Skin of body (tissue), 2 donors: ENCODE results near the gene ERCC4. TPM values are rescaled to one million over a fixed set of nuclear protein-coding genes. Genes with fewer than 3 reads are reported as not detected.

Experiments
- DNase-seq: peaks from one replicate; lab custom pipeline; 2025; lab: John Stamatoyannopoulos, UW
- total RNA-seq: library from RNA; depleted of rRNA; stranded (reverse); fragments of >200 nt; gene quantifications from one replicate; pipeline ENCODE4 v1.2.3, GENCODE V29; 2014

Gene ERCC4
- total RNA-seq, 1 donor from 2014 or later, result 7.6 TPM

GRCh38 chr16:13992322-13992721 lies 72.4 kb downstream of the ERCC4 start:
- no peak for DNase-seq

- DNase-seq, result no peak
Measured at GRCh38 chr16:13992976-13993375, 73.0 kb downstream of the ERCC4 start.

GRCh38 chr16:13994239-13995106 lies 74.5 kb downstream of the ERCC4 start:
- DNase-seq, result no peak

- no peak for DNase-seq
Measured at GRCh38 chr16:13995194-13995593, 75.2 kb downstream of the ERCC4 start.

- DNase-seq, result no peak
Measured at GRCh38 chr16:13996778-13997288, 76.9 kb downstream of the ERCC4 start.

GRCh38 chr16:13997526-13997925 lies 77.6 kb downstream of the ERCC4 start:
- DNase-seq, result no peak

GRCh38 chr16:13997933-13998332 lies 78.0 kb downstream of the ERCC4 start:
- DNase-seq, result no peak

- DNase-seq, result no peak
Measured at GRCh38 chr16:13999071-13999894, 79.3 kb downstream of the ERCC4 start.

- DNase-seq, result no peak
Measured at GRCh38 chr16:13999895-14000425, 80.0 kb downstream of the ERCC4 start.

- no peak for DNase-seq
Measured at GRCh38 chr16:14001521-14001920, 81.6 kb downstream of the ERCC4 start.

Other genes starting within 250 kb of the ERCC4 start
- gene MRTFB, start 151.2 kb downstream of the ERCC4 start, total RNA-seq, result 32.5 TPM